ENCODE measurements around the gene UBAC2.
"Not testable (repeated sequence)": the region's sequence is repeated elsewhere in the genome, so short reads cannot be mapped to it uniquely, and the experiment has no call there.

The UBAC2 gene

GRCh38 chr13:99206873-99207272 is 6.2 kb downstream of the UBAC2 start:
- no peak for TF ChIP-seq CTCF (IDR thresholded peaks at IDR 0.05)
- Histone ChIP-seq H3K4me3 (no peak overlapping the region), H3K27ac (no peak overlapping the region)
- DNase-seq (ENCODE audit: low spot score): no peak

- no peak for TF ChIP-seq CTCF (IDR thresholded peaks at IDR 0.05)
- no peak for DNase-seq (ENCODE audit: low spot score)
Observed at GRCh38 chr13:99207511-99207910, 6.9 kb downstream of the UBAC2 start.

GRCh38 chr13:99208185-99208584 is 7.5 kb downstream of the UBAC2 start:
- H3K27ac ChIP-seq: no peak overlapping the region
- no peak overlapping the region for H3K4me3 ChIP-seq
- no peak for TF ChIP-seq CTCF (IDR thresholded peaks at IDR 0.05)
- no peak for DNase-seq (ENCODE audit: low spot score)

More at GRCh38 chr13:99207511-99207910, 6.9 kb downstream of the UBAC2 start:
- Histone ChIP-seq H3K27ac (no peak overlapping the region), H3K4me3 (no peak overlapping the region)

- TF ChIP-seq CTCF (IDR thresholded peaks at IDR 0.05): no peak
- no peak for DNase-seq (ENCODE audit: low spot score)
- Histone ChIP-seq H3K27ac (no peak overlapping the region), H3K4me3 (no peak overlapping the region)
Observed at GRCh38 chr13:99208845-99209527, 8.3 kb downstream of the UBAC2 start.

- H3K27ac ChIP-seq; H3K4me3 ChIP-seq; DNase-seq (ENCODE audit: low spot score): not testable (repeated sequence)
Observed at GRCh38 chr13:99210627-99211026, 10.0 kb downstream of the UBAC2 start.

GRCh38 chr13:99211421-99212035 is 10.9 kb downstream of the UBAC2 start:
- Histone ChIP-seq H3K27ac (no peak overlapping the region), H3K4me3 (no peak overlapping the region)
- no peak for TF ChIP-seq CTCF (IDR thresholded peaks at IDR 0.05)
- no peak for DNase-seq (ENCODE audit: low spot score)

- no peak for TF ChIP-seq CTCF (IDR thresholded peaks at IDR 0.05)
- Histone ChIP-seq H3K4me3 (no peak overlapping the region), H3K27ac (no peak overlapping the region)
- DNase-seq (ENCODE audit: low spot score): no peak
Observed at GRCh38 chr13:99214232-99214631, 13.6 kb downstream of the UBAC2 start.

All from coronary artery (tissue), 2 donors.